BLaER1 (cell line): ENCODE measurements around the gene PCOLCE2.
A peak's percentile ranks its signal among the peaks of the same experiment; 100 is the strongest.

Source experiments
- H3K27ac ChIP-seq: shearing (Covaris generic); formaldehyde crosslinking; 2 replicates; pipeline ENCODE4 v1.8.1; 2022
- H3K27me3 ChIP-seq: shearing (Covaris generic); formaldehyde crosslinking; 2 replicates; pipeline ENCODE4 v1.8.1; 2022
- H3K36me3 ChIP-seq: shearing (Covaris generic); formaldehyde crosslinking; 2 replicates; pipeline ENCODE4 v1.8.1; 2022
- H3K4me1 ChIP-seq: shearing (Covaris generic); formaldehyde crosslinking; 2 replicates; pipeline ENCODE4 v1.8.1; 2022
- H3K4me2 ChIP-seq: shearing (Covaris generic); formaldehyde crosslinking; 2 replicates; pipeline ENCODE4 v1.8.1; 2022
- H3K4me3 ChIP-seq: shearing (Covaris generic); formaldehyde crosslinking; 2 replicates; pipeline ENCODE4 v1.8.1; 2022
- H3K9ac ChIP-seq: shearing (Covaris generic); formaldehyde crosslinking; 2 replicates; pipeline ENCODE4 v1.8.1; 2022
- H3K9me3 ChIP-seq: shearing (Covaris generic); formaldehyde crosslinking; 2 replicates; pipeline ENCODE4 v1.8.1; 2022
- H4K20me1 ChIP-seq: shearing (Covaris generic); formaldehyde crosslinking; 2 replicates; pipeline ENCODE4 v1.8.1; 2022
- Cebpa-rat ChIP-seq: shearing (Covaris generic); IDR thresholded peaks from 2 replicates; pipeline ENCODE4 v1.8.1; 2022

PCOLCE2 gene

DNA sequence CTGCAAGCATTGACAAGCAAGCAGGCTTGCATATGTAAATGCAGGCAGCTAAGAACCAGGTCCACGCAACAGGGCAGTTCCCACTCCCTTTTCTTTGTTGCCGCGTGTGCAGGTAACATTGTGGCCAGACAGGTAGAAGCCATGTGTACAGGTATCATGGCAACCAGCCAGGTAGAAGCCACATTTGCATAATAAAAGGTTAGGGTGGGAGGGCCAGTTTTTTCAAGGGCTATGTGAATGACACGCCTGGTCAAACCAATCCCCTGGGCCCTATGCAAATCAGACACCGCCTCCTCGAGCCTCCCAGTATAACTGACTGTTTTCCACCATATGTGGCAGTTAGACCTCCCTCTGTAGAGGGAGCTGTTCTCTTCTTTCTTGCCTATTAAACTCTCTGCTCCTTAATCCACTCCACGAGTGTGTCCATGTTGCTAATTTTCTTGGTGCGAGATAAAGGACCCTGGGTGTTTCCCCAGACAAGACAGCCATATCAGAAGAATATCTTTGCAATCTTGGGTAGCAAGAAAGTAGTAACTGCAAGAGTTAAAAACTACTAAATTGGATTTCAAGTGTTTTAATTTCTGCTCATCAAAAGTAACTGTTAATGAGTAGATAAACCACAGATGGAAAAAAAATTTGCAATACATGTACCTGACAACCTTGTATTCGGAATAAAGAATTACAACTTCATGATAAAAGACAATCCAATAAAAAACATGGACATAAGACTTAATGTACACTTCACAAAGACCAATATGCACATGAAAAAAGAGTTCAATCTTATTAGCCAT, 21.8 kb downstream of the PCOLCE2 start:
- H3K27me3 ChIP-seq: no peaks in the 10 kb centered on the region
- H3K4me2 ChIP-seq: no peak overlapping the region
- peaks cover 10% of the 10 kb centered on the region for H3K4me1 ChIP-seq
- no peaks in the 10 kb centered on the region for H3K9me3 ChIP-seq
- no peak overlapping the region for H3K4me3 ChIP-seq
- no peak overlapping the region for H3K27ac ChIP-seq
- no peak overlapping the region for H3K9ac ChIP-seq
- no peaks in the 10 kb centered on the region for H4K20me1 ChIP-seq
- no peaks in the 10 kb centered on the region for H3K36me3 ChIP-seq
- TF ChIP-seq Cebpa-rat: no peak

DNA sequence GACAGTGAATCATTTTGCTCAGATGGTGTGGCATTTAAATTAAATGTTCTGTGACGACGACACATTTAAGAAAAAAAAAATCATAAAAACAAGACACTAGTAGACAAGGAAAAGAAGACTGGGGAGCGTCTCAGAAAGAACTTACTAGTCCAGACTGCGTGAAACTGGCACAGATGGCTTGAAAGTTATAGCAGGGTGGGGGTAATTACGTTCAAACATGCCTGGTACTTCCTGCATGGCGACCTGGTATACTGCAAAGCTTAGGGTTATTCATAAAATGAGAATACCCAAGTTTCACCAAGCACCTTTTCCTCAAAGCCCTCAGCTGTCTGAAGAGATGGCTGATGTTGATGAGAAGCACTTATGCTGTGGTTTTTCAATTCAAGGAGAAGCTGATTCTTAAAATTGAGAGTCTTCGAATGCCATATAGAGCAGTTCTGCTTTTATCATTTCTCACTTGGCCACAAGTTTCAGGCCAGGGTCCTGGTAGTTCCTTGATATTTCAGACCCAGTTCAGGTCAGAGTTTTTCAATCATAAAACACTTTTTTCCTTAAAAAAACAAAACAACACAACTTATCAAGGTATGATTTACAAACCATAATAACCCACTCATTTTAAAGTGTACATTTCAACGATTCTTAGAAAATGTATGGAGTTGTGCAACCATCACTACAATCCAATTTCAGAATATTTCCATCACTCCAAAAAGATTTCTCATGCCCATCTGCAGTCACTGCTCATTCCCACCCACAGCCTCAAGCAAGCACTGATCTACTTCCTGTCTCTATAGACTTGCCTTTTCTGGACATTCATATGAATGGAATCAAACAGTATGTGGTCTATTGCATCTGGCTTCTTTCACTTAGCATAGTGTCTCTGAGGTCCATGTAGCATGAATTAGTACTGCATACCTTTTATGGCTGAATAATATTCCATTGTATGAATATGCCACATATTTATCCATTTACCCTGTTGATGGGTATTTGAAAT, 24.7 kb downstream of the PCOLCE2 start:
- no peaks in the 10 kb centered on the region for H3K36me3 ChIP-seq
- no peak overlapping the region for H3K4me2 ChIP-seq

DNA sequence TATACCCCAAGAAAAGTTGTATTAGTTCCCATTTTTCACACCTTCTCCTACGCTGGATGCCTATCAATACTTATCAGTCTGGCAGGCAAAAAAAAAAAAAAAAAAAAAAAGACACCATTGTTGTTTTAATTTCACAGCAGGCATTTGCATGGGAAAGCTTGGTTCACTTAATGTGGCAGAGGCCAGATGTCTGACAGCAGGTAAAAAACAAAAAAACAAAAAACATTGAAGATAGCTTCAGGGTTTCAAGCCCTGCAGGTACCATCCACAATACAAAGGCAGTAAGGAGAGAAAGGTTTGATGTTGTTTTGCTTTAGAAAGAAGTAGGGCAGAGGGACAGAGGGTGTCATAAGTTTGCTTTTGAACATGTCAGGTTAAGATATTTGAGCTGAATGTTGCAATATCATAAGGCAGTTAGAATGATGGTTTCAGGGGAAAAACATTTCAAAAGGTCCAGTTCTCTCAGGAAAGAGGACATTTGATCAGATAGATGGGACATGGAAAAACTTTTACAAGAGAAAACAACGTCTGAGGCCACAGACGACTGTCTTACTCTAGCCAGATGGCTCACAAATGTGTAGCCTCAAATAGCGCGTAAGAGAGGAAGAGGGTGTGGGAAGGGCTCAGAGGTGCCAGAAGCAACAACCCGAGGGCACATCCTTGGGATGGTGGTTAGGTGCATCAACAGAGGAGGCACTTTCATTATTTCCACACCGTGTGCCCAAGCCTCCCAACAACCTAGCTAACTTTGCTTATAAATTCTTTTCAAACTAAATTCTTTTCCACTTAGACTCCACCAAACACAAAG, 25.7 kb downstream of the PCOLCE2 start:
- TF ChIP-seq Cebpa-rat: no peak
- Histone ChIP-seq H3K4me1 (peaks cover 10% of the 10 kb centered on the region), H3K9ac (no peak overlapping the region), H3K27me3 (no peaks in the 10 kb centered on the region), H3K9me3 (no peaks in the 10 kb centered on the region), H3K27ac (no peak overlapping the region), H3K4me3 (no peak overlapping the region), H4K20me1 (no peaks in the 10 kb centered on the region), H3K4me2 (peak overlapping the region; percentile 28), H3K36me3 (no peaks in the 10 kb centered on the region)

More for the DNA sequence above, 24.7 kb downstream of the PCOLCE2 start:
- peaks cover 10% of the 10 kb centered on the region for H3K4me1 ChIP-seq
- H3K4me3 ChIP-seq: no peak overlapping the region
- H3K27me3 ChIP-seq: no peaks in the 10 kb centered on the region
- H3K9ac ChIP-seq: no peak overlapping the region
- no peaks in the 10 kb centered on the region for H3K9me3 ChIP-seq
- no peak overlapping the region for H3K27ac ChIP-seq
- H4K20me1 ChIP-seq: no peaks in the 10 kb centered on the region
- no peak for TF ChIP-seq Cebpa-rat

DNA sequence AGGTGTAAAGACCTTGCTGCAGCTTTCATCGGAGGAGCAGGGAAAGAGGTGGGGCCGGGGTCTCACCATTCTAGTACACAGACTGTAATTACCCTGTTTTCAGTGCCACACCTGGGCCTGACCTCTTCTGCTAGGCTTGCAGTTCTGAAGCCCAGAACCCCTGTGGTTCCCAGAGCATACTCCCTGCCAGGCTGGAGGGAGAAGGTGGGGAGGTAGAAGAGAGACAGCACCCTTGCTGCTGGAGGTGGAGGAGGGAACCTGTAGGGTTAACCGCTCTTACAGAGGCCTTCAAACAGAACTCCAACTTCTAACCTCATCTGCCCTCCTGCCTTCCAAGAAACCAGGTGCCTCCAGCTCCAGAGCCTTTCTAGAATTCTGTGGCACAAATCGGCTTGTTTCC, 27.0 kb downstream of the PCOLCE2 start:
- H3K4me3 ChIP-seq: no peak overlapping the region

DNA sequence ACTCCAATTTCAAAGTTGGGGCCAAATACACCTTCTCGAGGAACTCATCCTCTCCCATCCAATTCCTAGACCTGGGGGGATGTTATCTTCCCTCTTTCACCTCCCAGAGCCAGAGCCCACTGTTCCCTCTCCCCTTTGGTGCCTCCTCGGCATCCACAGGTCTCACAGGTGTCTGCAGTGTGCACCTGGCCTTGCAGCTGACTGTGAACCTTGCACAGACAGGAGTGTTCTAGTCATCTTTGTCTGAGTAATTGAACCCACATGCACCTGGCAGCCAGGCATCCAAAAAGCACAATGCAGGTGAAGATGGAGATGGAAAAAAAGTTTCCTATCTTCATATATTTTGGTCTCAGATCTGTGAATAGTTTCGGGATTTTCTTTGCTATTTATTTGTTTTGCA, 30.8 kb downstream of the PCOLCE2 start:
- no peak overlapping the region for H3K4me2 ChIP-seq
- TF ChIP-seq Cebpa-rat: no peak

More for the DNA sequence above, 27.0 kb downstream of the PCOLCE2 start:
- H3K9ac ChIP-seq: no peak overlapping the region
- no peaks in the 10 kb centered on the region for H4K20me1 ChIP-seq
- H3K4me1 ChIP-seq: peaks cover 10% of the 10 kb centered on the region
- no peak overlapping the region for H3K4me2 ChIP-seq
- H3K36me3 ChIP-seq: no peaks in the 10 kb centered on the region
- TF ChIP-seq Cebpa-rat: no peak
- H3K27me3 ChIP-seq: no peaks in the 10 kb centered on the region
- no peaks in the 10 kb centered on the region for H3K9me3 ChIP-seq
- H3K27ac ChIP-seq: no peak overlapping the region

DNA sequence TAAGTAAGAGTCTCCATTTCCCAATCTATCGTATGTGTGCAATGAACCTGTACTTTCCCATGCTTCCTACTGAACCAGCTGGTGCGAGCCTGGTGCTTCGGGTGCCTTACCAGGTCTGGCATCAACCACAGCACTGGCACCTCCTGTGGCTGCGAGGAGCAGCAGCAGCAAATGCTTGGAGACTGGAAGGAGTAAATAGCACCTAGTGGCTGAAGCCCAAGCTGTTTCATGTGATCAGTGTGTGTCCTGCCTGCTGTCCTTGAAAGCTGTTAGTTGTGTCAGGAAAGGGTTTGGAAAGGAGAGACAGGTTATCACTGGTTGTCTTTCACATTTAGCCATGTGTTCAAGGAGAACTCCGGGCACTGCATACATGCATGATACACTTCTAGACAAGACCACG, 31.8 kb downstream of the PCOLCE2 start:
- H3K27ac ChIP-seq: no peak overlapping the region
- no peaks in the 10 kb centered on the region for H4K20me1 ChIP-seq
- no peak overlapping the region for H3K4me3 ChIP-seq
- H3K27me3 ChIP-seq: no peaks in the 10 kb centered on the region
- H3K4me1 ChIP-seq: no peaks in the 10 kb centered on the region
- TF ChIP-seq Cebpa-rat: no peak
- H3K9me3 ChIP-seq: no peaks in the 10 kb centered on the region
- H3K36me3 ChIP-seq: no peaks in the 10 kb centered on the region
- H3K9ac ChIP-seq: no peak overlapping the region
- H3K4me2 ChIP-seq: no peak overlapping the region

More for the DNA sequence above, 30.8 kb downstream of the PCOLCE2 start:
- Histone ChIP-seq H3K9ac (no peak overlapping the region), H3K36me3 (no peaks in the 10 kb centered on the region), H3K27ac (no peak overlapping the region), H3K4me1 (peaks cover 2% of the 10 kb centered on the region; the same call in 1 of the 2 replicates), H3K4me3 (no peak overlapping the region), H3K9me3 (no peaks in the 10 kb centered on the region), H3K27me3 (no peaks in the 10 kb centered on the region), H4K20me1 (no peaks in the 10 kb centered on the region)

DNA sequence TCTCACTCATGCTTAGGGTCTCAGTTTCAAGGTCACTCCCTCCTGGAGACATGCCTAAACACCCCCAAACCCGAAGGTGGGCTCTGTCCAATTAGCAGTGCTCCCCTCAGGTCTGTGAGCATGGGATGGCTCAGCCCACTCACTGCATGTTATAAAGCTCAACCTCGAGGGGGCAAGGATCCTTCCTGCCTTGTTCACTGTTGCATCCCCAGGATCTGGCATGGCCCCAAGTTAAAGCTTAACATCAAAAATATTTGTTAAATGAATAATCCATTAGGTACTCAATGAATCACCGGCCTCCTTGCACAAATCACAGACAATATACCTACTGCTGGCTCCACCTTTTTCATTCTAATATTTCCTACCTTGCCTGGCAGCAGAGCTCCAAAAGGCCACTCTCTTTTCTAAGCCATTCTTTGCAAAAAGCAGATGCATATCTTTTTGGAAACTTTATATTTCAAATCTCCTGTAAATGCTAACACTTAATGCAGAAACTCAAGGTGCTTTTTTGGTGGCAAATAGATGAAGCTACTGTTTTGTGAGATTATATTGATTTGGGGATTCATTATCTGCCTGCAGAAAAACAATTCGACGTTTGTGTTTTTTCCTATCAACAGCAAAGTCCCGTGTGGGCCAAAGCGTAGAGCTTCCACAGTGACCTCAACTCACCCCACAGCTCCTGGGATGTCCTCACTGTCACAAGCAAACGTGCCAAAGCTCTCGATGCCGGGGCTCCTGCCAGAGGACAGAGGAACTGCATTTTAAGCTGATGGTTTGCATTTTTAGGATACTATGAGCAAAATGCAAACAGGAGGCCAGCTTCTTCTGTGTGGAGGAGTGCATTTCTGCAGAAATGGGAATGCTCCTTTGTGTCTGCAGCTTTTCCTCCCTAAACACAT, 35.4 kb downstream of the PCOLCE2 start:
- H4K20me1 ChIP-seq: no peaks in the 10 kb centered on the region
- no peaks in the 10 kb centered on the region for H3K4me1 ChIP-seq
- no peaks in the 10 kb centered on the region for H3K36me3 ChIP-seq
- H3K27ac ChIP-seq: no peak overlapping the region
- no peak overlapping the region for H3K4me3 ChIP-seq
- no peak overlapping the region for H3K4me2 ChIP-seq
- no peak overlapping the region for H3K9ac ChIP-seq
- no peak for TF ChIP-seq Cebpa-rat
- no peaks in the 10 kb centered on the region for H3K27me3 ChIP-seq
- H3K9me3 ChIP-seq: no peaks in the 10 kb centered on the region

DNA sequence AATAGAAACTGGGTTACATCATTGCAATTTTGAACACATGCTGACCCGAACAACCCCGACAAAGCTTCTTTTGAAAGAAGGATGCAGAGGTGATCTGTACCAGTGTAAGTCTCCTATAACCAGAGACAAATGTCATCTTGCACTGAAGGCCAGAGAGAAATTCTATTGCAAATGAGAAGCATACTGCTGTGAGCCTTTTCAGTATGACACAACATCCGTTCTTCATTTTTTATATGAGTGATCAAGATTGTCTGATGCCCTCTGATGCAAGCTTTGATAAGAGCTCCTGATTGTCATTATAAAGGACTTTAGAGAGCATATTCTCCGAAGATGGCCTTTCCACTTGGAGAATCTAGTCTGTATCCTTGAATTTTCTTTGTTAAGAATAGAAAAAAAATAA, 36.9 kb downstream of the PCOLCE2 start:
- no peak for TF ChIP-seq Cebpa-rat
- H3K4me3 ChIP-seq: no peak overlapping the region
- H3K9ac ChIP-seq: no peak overlapping the region
- no peaks in the 10 kb centered on the region for H4K20me1 ChIP-seq
- H3K4me2 ChIP-seq: no peak overlapping the region
- no peaks in the 10 kb centered on the region for H3K4me1 ChIP-seq
- no peaks in the 10 kb centered on the region for H3K9me3 ChIP-seq
- no peaks in the 10 kb centered on the region for H3K27me3 ChIP-seq
- no peak overlapping the region for H3K27ac ChIP-seq
- no peaks in the 10 kb centered on the region for H3K36me3 ChIP-seq
